Measurements from ENCODE around the gene UTP20.

DNA sequence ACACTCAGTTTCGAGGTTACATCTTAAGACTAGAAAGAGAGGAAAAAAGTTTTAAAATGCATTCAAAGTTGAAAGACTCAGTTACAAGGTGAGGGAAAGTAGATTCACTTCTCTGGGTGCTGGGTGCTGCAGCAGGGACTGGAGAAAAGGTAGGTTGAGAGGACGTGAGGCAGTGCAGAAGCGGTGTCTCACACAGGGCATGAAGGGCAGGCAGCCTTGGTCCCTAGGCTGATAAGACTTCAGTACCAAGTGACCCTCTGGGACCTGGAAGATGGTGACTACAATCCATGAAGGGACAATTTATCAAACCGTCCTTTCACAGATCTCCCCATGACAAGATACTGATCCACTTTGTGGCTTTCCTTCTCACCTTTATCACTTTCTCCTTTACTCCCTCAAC is 22.5 kb upstream of the UTP20 start:
- TF ChIP-seq POLR2AphosphoS5 (IDR thresholded peaks at IDR 0.05), result no peak
- TF ChIP-seq, protein P1, sequence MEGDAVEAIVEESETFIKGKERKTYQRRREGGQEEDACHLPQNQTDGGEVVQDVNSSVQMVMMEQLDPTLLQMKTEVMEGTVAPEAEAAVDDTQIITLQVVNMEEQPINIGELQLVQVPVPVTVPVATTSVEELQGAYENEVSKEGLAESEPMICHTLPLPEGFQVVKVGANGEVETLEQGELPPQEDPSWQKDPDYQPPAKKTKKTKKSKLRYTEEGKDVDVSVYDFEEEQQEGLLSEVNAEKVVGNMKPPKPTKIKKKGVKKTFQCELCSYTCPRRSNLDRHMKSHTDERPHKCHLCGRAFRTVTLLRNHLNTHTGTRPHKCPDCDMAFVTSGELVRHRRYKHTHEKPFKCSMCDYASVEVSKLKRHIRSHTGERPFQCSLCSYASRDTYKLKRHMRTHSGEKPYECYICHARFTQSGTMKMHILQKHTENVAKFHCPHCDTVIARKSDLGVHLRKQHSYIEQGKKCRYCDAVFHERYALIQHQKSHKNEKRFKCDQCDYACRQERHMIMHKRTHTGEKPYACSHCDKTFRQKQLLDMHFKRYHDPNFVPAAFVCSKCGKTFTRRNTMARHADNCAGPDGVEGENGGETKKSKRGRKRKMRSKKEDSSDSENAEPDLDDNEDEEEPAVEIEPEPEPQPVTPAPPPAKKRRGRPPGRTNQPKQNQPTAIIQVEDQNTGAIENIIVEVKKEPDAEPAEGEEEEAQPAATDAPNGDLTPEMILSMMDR (IDR thresholded peaks at IDR 0.05), result no peak
